ENCODE results near the gene PLA2G4E.

- TF ChIP-seq POLR2AphosphoS5 (IDR thresholded peaks at IDR 0.05) (no peak), POLR2A (IDR thresholded peaks at IDR 0.05) (no peak)
Measured at GRCh38 chr15:41952013-41952563, 68.8 kb downstream of the PLA2G4E start.
